ENCODE measurements around the gene BAZ1B.
"Not testable (repeated sequence)": the region's sequence is repeated elsewhere in the genome, so short reads cannot be mapped to it uniquely, and the experiment has no call there.

The BAZ1B gene

DNA sequence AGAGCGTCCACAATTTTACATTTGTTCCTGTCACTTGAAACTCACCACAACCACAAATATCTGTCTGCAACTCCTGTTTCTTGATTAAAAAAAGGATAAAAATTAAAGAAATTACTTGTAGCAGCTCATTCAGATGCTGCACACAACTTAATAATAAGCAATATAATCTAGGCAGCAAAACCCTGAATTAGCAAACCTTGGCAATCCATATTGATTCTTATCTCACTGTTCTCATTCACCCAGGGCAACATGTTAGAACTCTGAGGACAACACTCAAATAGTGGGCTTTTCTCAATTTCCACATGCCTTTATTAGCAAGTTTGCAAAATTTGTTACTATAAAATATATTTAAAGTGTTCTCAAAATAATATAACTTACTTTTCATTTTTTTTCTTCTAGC, 38.9 kb downstream of the BAZ1B start (continued):
- TF ChIP-seq PRDM10 (tag by site-specific recombination; IDR thresholded peaks at IDR 0.05): no peak
- no peak for TF ChIP-seq ZNF529 (tag by site-specific recombination; IDR thresholded peaks at IDR 0.05; ENCODE audit: insufficient replicate concordance)
- no peak for TF ChIP-seq ZFHX2 (tag by site-specific recombination; conservative IDR thresholded peaks at IDR 0.05)
- no peak for TF ChIP-seq ZNF518A (tag by site-specific recombination; conservative IDR thresholded peaks at IDR 0.05; ENCODE audit: low read depth)
- no peak for TF ChIP-seq ZNF175 (tag by site-specific recombination; IDR thresholded peaks at IDR 0.05)
- TF ChIP-seq ZNF621 (tag by site-specific recombination; IDR thresholded peaks at IDR 0.05): no peak
- TF ChIP-seq ZNF776 (tag by site-specific recombination; IDR thresholded peaks at IDR 0.05; ENCODE audit: borderline replicate concordance): no peak
- no peak for TF ChIP-seq HIC1 (tag by site-specific recombination; IDR thresholded peaks at IDR 0.05)
- no peak for TF ChIP-seq ZNF391 (tag by site-specific recombination; IDR thresholded peaks at IDR 0.05; ENCODE audit: borderline replicate concordance, low read depth)
- no peak for TF ChIP-seq PRDM4 (tag by site-specific recombination; IDR thresholded peaks at IDR 0.05)
- no peak for TF ChIP-seq ZNF174 (tag by site-specific recombination; IDR thresholded peaks at IDR 0.05)

DNA sequence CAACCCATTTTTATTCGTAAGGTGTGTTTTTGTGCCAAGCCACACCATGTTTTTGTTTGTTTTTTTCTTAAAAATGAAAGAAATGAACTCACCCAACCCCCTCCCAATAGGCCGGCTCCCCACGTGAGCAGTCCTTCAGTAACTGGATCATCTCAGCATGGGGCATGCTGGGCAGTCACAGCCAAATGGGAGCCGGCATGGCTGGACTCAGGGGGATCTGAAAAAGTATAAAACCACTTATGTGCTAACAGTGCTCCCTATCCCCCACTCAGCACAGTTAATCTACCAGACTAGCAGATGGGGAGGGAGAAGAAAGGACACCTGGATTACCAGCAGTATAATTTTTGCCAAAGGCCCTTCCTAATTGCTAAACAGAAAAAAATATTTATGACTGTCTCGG, 39.3 kb downstream of the BAZ1B start:
- ChIA-PET CTCF (no interaction called here), POLR2A (no interaction called here)
- no peaks in the 10 kb centered on the region for H3K9me3 ChIP-seq (ENCODE audit: control insufficient read depth, insufficient read depth, low read depth, low read length)
- H3K27ac ChIP-seq (ENCODE audit: extremely low read depth, low read depth, low read length): no peak overlapping the region
- TF ChIP-seq MZF1 (tag by site-specific recombination; IDR thresholded peaks at IDR 0.05; ENCODE audit: borderline replicate concordance) (peak; percentile 71; the same call in 1 of the 2 replicates), ZIC2 (tag by site-specific recombination; IDR thresholded peaks at IDR 0.05) (peak; percentile 32; the same call in 1 of the 2 replicates), GLIS1 (tag by site-specific recombination; IDR thresholded peaks at IDR 0.05) (peak; percentile 71), ZNF501 (tag by site-specific recombination; IDR thresholded peaks at IDR 0.05) (no peak)
- peaks cover 2% of the 10 kb centered on the region; the same call in 1 of the 2 replicates for H3K4me1 ChIP-seq (ENCODE audit: control insufficient read depth, insufficient read depth, low read length)
- H3K4me3 ChIP-seq (ENCODE audit: low read depth, low read length): no peak overlapping the region
- peaks cover 60 to 78% of the 10 kb centered on the region in 2 experiments for H3K36me3 ChIP-seq (ENCODE audit: control insufficient read depth in 2 of 2, insufficient read depth in 1 of 2, low read length in 2 of 2)

DNA sequence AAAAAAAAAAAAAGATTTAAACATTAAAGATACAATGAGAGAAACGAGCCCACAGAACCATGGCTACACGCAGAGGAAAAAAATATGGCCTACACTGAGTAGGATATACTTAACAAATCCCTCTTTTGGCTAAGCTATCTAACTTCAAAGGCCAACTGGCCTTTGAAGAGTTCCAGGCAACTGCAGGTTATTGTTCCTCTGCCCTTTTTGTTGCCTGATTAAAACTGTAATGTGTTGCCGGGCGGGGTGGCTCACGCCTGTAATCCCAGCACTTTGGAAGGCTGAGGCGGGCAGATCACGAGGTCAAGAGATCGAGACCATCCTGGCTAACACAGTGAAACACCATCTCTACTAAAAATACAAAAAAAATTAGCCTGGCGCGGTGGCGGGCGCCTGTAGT, 40.6 kb downstream of the BAZ1B start:
- H3K36me3 ChIP-seq (ENCODE audit: control insufficient read depth in 2 of 2, insufficient read depth in 1 of 2, low read length in 2 of 2): peaks cover 64 to 78% of the 10 kb centered on the region in 2 experiments
- H3K27ac ChIP-seq (ENCODE audit: extremely low read depth, low read depth, low read length); POLR2A ChIA-PET; H3K4me3 ChIP-seq (ENCODE audit: low read depth, low read length); H3K9me3 ChIP-seq (ENCODE audit: control insufficient read depth, insufficient read depth, low read depth, low read length); CTCF ChIA-PET; H3K4me1 ChIP-seq (ENCODE audit: control insufficient read depth, insufficient read depth, low read length): not testable (repeated sequence)

Measured in HEK293 (cell line).